Measurements from ENCODE around the gene OSBPL3. TPM values are rescaled to one million over a fixed set of nuclear protein-coding genes. Genes with fewer than 3 reads are reported as not detected.

OSBPL3 gene
- total RNA-seq, 1 donor from 2014 or later: 26.8 TPM

DNA sequence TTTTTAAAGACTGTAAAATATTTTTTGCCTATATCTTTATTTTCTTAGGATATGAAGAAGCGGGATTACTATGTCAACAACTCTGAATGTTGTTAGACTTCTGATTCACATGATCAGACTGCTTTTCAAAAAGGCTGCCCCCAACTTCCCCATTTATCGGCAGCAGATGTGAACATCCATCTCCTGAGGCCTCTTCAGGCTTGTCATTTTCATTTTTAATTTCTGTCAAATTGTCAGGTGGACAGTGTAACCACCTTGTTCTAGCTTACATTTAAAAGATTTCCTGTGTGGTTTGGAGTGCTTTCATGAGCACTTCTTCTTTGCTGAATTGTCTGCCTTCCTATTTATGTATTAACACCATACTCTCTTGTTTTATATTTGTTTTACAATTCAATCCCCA is 143.9 kb downstream of the OSBPL3 start:
- no peak for DNase-seq (ENCODE audit: low read depth)
- H3K4me3 ChIP-seq (ENCODE audit: low read depth, low read length): no peak overlapping the region
- TF ChIP-seq, protein P1, sequence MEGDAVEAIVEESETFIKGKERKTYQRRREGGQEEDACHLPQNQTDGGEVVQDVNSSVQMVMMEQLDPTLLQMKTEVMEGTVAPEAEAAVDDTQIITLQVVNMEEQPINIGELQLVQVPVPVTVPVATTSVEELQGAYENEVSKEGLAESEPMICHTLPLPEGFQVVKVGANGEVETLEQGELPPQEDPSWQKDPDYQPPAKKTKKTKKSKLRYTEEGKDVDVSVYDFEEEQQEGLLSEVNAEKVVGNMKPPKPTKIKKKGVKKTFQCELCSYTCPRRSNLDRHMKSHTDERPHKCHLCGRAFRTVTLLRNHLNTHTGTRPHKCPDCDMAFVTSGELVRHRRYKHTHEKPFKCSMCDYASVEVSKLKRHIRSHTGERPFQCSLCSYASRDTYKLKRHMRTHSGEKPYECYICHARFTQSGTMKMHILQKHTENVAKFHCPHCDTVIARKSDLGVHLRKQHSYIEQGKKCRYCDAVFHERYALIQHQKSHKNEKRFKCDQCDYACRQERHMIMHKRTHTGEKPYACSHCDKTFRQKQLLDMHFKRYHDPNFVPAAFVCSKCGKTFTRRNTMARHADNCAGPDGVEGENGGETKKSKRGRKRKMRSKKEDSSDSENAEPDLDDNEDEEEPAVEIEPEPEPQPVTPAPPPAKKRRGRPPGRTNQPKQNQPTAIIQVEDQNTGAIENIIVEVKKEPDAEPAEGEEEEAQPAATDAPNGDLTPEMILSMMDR (conservative IDR thresholded peaks at IDR 0.05; ENCODE audit: low read depth, low read length): no peak

DNA sequence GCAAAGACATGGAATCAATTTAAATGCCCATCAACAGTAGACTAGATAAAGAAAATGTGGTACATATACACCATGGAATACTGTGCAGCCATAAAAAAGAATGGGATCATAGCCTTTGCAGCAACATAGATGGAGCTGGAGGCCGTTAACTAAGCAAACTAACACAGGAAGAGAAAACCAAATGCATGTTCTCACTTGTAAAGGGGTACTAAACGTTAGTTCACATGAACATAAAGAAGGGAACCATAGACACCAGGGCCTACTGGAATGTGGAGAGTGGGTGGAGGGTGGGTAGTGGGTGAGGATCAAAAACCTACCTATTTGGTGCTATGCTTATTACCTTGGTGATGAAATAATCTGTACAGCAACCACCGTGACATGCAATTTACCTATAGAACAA is 144.3 kb downstream of the OSBPL3 start:
- H3K4me3 ChIP-seq (ENCODE audit: low read depth, low read length): no peak overlapping the region
- no peak for DNase-seq (ENCODE audit: low read depth)
- TF ChIP-seq, protein P1 (conservative IDR thresholded peaks at IDR 0.05; ENCODE audit: low read depth, low read length): no peak

DNA sequence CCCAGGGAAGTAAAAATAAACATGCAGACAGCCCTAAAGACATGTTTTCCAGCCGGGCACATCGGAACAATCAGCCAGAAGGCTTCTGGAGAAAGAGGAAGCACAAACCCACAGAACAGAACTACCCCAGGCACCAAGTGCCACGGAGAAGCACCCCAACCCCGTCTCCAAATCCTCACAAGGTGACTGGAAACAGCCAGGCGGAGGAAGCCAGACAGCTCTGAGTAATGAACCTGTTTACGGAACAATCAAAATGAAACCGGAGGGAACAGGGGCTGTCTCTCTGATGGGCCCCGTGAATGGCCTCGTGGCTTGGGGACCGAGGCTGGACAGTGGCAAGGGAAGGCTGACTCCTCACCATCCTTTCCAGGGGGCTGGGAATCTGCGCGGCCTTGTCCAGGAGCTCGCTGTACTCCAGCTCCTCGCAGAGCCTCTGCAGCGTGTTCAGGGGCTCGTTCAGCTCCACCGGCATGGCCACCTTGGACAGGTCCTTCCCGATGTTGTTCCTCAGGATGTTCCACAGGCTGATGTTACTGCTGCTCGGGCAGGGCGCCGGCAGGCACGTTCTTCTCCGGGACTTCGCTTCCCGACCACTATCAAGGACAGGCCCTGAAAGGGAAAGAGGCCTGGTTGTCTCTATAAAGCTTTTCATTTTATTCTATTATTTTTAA is 145.7 kb downstream of the OSBPL3 start:
- H3K4me3 ChIP-seq (ENCODE audit: low read depth, low read length): no peak overlapping the region
- TF ChIP-seq, protein P1 (conservative IDR thresholded peaks at IDR 0.05; ENCODE audit: low read depth, low read length): no peak
- no peak for DNase-seq (ENCODE audit: low read depth)

DNA sequence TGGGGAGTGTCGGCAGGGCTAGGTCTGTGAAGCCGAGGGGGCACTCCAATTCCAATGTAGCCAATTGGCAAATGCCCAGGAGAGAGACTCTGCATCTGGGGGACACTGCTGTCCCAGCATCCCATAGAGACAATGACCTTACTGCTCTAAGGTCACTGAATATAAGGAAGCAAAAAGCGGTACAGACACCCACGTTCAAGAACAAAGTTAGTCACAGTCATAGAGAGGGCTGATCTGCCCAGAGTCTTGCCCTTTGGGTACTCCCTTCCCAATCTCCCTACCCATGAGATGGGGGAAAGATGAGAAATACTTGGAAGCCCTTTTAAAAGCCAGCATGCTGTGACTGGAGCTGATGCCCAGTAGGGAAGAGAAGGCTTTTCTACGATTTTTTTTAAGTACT is 146.4 kb downstream of the OSBPL3 start:
- DNase-seq (ENCODE audit: low read depth): no peak
- H3K4me3 ChIP-seq (ENCODE audit: low read depth, low read length): no peak overlapping the region

DNA sequence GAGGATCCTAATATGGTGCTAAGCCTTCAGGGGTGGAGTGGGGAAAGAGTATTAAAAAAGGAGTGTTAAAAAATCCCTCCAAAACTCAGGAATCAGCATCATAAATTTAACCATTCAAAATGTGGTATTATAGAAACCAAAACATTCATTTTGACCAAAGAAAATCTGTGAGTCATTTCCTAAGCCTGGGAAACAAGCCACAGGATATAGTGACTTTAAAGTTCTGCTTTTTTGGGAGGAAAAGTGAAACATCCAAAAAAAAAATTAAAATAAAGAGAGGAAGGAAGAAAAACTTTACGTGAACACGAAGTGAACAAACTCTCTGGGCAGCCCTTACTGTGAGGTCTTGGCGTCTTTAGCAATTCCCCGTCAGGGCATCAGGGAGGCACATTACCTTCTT is 148.7 kb downstream of the OSBPL3 start:
- DNase-seq (ENCODE audit: low read depth): no peak
- H3K4me3 ChIP-seq (ENCODE audit: low read depth, low read length): no peak overlapping the region
- TF ChIP-seq, protein P1 (conservative IDR thresholded peaks at IDR 0.05; ENCODE audit: low read depth, low read length): no peak

More for the DNA sequence above, 146.4 kb downstream of the OSBPL3 start:
- TF ChIP-seq, protein P1 (conservative IDR thresholded peaks at IDR 0.05; ENCODE audit: low read depth, low read length): no peak

DNA sequence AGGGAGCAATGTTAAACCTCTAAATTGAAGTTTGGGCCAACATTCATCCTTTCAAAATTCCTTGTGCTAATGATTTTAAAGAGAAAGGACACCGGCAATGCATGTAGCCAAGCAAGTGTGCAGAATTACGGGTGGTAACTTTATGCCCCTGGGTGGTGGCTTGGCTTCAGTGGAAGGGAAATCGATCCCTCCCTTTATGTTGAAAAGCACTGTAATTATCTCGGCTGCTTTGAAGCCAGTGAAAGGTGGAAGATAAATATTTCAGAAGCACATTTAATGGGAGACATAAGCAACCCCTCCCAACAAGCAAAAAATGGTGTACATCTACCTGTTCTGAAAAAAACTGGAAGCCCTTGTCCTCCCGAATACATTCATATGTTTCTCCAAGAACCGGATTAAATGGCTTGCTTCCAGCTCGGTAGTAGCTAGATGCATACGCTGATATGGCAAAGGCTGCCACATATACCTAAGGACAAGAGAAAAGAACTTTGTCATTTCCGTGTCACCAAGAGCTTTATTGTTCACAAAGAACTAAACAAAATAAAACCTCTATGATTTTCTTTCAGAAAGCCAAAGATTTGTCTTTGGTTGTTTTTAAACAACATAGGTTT is 149.4 kb downstream of the OSBPL3 start:
- TF ChIP-seq, protein P1 (conservative IDR thresholded peaks at IDR 0.05; ENCODE audit: low read depth, low read length): no peak
- no peak overlapping the region for H3K4me3 ChIP-seq (ENCODE audit: low read depth, low read length)
- DNase-seq (ENCODE audit: low read depth): no peak

DNA sequence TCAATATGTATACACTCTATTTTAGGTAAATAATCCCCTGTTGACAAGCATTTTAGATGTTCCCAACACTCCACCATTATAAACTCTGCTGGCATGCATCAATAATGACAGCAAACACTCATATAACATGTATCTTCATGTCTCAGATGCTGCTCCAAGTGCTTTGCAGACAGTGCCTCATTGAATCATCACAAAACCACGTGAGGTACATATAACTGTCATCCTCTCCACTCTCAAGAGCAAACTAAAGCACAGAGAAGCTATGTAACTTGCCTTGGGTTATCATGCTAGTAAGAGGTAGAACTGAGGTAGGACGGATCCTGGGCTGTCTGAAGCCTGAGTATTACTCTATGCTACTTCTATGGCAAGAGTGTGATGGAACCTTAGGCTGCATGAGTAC is 150.2 kb downstream of the OSBPL3 start:
- TF ChIP-seq, protein P1 (conservative IDR thresholded peaks at IDR 0.05; ENCODE audit: low read depth, low read length): no peak
- DNase-seq (ENCODE audit: low read depth): no peak
- H3K4me3 ChIP-seq (ENCODE audit: low read depth, low read length): no peak overlapping the region

All from epithelial cell of proximal tubule (primary cell).